Hepatic stellate cell (primary cell): ENCODE data around the gene CALCOCO2.
"Not testable (repeated sequence)": the region's sequence is repeated elsewhere in the genome, so short reads cannot be mapped to it uniquely, and the experiment has no call there.

Source experiments
- DNase-seq: peaks from one replicate; pipeline ENCODE4 v3.0.0; 2011; ENCODE audit warnings: low spot score

The CALCOCO2 gene

GRCh38 chr17:48830840-48831548, at the start of gene CALCOCO2:
Gene CALCOCO2 (plus strand): TSS chr17:48831035. CDS start chr17:48841708, 10,673 bp downstream.
- DNase-seq = peak; percentile 92

GRCh38 chr17:48787828-48788227, 43.0 kb upstream of the CALCOCO2 start:
- DNase-seq = no peak

- DNase-seq = no peak
These were observed 40.2 kb upstream of the CALCOCO2 start for GRCh38 chr17:48790607-48791127.

DNA sequence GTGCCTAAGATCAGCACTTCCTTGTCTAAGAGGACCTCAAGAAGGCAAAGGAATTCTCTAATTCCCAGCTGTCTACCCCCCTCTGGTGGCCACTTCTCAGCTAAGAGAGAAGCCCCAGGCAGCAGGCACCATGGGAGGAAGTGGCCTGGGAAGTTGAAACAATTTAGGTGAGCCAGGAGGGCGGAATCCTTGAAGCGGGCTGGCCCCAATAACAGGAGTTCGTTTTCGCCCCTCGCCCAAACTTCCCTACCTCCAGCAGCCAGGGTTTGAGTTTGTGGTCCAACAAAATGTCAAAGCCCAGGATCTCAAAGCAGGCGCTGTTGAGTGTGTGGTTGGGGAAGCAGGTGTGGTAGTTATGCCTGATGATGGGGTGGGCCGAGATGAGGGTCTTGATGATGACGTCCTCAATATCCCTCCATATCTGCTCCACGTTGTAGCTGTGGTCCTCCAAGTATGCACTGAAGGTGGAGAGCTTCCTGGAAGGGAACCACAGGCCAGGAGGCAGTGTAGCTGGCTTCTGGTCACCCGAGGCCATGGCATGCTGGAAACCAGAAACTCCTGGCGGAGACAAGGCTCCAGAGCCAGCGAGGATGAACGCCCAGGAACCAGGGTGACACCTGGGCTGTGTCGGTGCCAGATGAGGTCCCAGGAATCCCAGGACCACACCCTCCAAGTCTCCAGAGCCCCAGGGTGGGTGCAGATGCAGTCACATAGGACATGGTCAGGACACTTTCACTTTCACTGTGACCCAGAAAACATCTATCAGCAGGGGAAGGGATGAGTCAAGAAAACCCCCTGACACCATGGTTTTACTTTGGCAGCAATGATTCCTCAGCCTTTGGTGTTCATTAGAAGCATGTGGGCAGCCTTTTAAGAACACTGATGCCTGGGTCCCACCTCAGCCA, 39.5 kb upstream of the CALCOCO2 start:
- peak; percentile 81 for DNase-seq

DNA sequence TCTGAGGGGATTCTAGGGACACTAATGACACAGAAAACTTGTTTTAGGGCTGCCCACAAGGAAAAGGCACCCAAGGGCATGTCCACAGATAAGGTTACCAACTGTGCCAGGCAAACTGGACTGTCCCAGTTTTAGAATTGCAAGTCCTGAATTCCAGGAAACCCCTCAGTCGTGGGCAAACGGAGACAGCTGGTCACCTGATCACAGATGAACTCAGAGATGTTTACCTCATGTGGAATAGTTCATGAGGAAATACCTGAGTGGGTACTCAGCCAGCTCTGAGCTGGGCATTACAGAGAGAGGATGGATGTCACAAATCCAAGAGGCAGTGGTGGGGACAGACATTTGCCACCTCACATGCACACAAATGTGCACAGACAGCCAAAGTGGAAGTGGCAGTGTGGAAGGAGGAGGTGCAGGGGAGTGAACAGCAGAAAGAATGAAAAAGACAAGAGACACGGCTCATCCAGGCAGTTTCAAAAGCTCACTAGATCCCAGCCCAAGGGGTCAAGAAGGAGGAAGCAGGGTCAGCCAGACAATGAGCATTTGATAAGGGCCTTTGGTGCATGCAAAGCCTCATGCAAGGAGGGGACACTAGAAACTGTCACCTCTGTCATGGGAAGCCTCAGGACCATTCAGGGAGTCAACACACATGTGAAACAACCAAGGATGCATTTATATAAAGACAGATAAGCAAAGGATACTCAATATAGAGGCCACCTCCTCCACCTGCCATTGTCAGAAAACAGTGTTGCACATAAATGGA, 38.6 kb upstream of the CALCOCO2 start:
- no peak for DNase-seq

DNA sequence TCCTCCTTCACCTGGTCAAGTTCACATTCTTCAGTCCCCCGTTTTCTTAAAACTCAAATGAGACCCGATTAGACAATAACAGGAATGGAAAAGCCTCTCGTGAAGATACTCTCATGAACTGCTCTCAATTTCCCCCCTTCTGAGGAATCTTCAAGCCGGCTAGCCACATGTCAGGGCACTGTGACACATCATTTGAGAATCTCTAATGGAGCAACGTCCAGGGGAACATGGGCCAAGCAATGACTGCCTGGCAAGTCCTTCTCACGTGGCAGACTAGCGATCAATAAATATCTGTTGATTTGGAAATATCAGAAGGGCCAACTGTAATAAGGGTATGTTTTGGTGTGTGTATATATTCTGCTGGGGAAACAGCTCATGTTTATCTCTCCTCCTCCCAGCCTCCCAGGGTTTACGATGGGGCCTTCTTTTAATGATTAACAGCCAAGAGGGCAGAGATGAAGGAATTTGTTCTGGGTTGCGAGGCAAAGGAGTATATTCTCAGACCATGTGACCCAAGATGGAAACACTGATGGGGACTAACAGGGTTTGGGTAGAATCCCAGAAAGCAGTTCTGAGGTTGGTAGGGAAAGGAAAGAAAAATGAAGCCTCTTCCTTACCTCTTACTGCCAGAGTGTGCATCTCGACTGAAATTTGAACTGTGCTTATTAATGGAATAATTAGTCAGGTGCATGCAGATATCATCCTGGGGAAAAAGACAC, 35.2 kb upstream of the CALCOCO2 start:
- DNase-seq = peak; percentile 46

DNA sequence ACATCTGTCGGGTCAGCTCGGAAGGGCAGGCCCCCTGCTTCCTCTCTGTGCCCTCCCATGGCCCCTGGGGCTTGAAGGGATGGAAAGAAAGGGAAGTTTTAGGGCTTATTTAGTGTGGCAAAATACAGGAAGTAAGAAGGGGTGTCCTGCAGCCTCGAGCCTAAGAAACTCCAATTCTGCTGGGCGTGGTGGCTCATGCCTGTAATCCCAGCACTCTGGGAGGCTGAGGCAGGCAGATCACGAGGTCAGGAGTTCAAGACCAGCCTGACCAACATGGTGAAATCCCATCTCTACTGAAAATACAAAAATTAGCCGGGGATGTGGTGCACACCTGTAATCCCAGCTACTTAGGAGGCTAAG, 34.7 kb upstream of the CALCOCO2 start:
- DNase-seq = not testable (repeated sequence)

- no peak for DNase-seq
These were observed 31.6 kb upstream of the CALCOCO2 start for GRCh38 chr17:48799069-48799723.

GRCh38 chr17:48800626-48801217, 30.1 kb upstream of the CALCOCO2 start:
- no peak for DNase-seq

- DNase-seq = peak; percentile 78
These were observed 25.9 kb upstream of the CALCOCO2 start for GRCh38 chr17:48804936-48805411.

DNA sequence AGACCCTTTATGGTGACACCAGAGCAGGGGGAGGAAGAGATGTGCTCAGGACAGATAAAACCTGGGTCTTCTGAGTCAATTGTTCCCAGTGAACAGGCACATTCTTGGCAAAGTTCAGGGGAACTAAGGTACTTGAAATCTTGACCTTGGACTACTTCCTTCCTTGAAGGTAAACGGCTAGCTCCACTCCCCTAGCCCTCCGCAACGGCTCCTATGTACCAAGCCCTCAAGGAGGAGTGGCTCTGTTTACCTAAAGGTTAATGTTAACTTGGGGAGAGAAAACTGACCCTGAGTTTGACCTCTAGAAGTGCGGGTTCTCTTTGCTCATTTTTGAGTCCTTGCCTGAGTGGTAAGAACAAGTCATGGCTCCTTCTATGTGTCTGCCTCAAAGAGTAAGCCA, 21.7 kb upstream of the CALCOCO2 start:
- no peak for DNase-seq

DNA sequence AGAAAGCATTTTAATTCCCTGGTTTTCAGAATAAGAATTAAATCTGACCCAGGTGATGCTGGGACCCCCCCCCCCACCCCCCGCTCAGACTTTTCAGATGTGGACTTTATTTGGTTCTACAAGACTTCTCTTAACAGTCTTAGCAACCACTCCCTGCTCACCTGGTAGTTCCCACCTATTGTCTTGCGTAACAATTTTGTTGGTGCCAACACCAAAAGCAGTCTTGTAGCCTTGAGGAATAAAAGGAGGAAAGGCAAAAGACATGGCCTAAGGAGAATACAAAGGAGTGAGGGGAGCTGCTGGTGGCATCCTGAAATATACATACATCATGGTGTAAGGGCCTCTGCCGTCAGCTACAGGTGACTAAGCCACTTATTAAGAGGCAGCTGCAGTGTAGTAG, 18.8 kb upstream of the CALCOCO2 start:
- no peak for DNase-seq

GRCh38 chr17:48814504-48814903, 16.3 kb upstream of the CALCOCO2 start:
- DNase-seq = peak; percentile 87

- DNase-seq = no peak
These were observed 15.5 kb upstream of the CALCOCO2 start for GRCh38 chr17:48815311-48815710.

DNA sequence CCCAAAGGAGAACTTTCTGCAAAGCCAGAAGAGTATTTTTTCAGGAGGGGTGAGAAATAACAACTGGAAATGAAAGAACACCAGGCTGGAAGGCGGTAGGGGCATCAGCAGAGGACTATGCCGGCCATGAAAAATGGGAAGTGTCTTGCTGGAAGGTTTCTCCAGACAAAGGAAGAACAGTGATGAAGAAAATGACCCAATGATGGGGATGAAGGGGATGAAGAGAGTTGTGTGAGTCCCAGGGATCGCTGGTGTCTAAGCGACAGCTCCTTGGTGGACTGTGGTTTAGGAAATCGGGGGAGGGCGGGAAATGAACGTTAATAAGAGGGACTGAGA, 14.4 kb upstream of the CALCOCO2 start:
- no peak for DNase-seq

GRCh38 chr17:48816774-48817590, 13.9 kb upstream of the CALCOCO2 start, which contains the start of gene TTLL6:
Gene TTLL6 (minus strand): TSS chr17:48817229. CDS start chr17:48817072, 157 bp downstream.
- peak; percentile 77 for DNase-seq

GRCh38 chr17:48818361-48818841, 12.4 kb upstream of the CALCOCO2 start:
- DNase-seq = no peak

GRCh38 chr17:48819466-48819865, 11.4 kb upstream of the CALCOCO2 start:
- no peak for DNase-seq

GRCh38 chr17:48820936-48821335, 9.9 kb upstream of the CALCOCO2 start:
- DNase-seq = not testable (repeated sequence)
